ENCODE data around the gene GLI1.

GLI1 gene

GRCh38 chr12:57461276-57461916 lies 1.8 kb downstream of the GLI1 start:
- H3K4me1 Mint-ChIP-seq (ENCODE audit: low read depth): peaks cover 46% of the 10 kb centered on the region
- H3K27me3 Mint-ChIP-seq (ENCODE audit: low read depth): peaks cover 22% of the 10 kb centered on the region
- peak overlapping the region; percentile 38 for H3K27ac Mint-ChIP-seq
- H3K9me3 Mint-ChIP-seq: no peaks in the 10 kb centered on the region
- peak overlapping the region; percentile 87 for H3K4me3 Mint-ChIP-seq
- no peaks in the 10 kb centered on the region for H3K36me3 Mint-ChIP-seq (ENCODE audit: low read depth)

- H3K27me3 Mint-ChIP-seq (ENCODE audit: low read depth): peaks cover 22% of the 10 kb centered on the region
- H3K4me3 Mint-ChIP-seq: peak overlapping the region; percentile 87
- no peak overlapping the region for H3K27ac Mint-ChIP-seq
- H3K36me3 Mint-ChIP-seq (ENCODE audit: low read depth): no peaks in the 10 kb centered on the region
- no peaks in the 10 kb centered on the region for H3K9me3 Mint-ChIP-seq
- peaks cover 46% of the 10 kb centered on the region for H3K4me1 Mint-ChIP-seq (ENCODE audit: low read depth)
Observed at GRCh38 chr12:57461917-57462250, 2.3 kb downstream of the GLI1 start.

GRCh38 chr12:57462251-57462911 lies 2.8 kb downstream of the GLI1 start:
- H3K4me3 Mint-ChIP-seq: peak overlapping the region; percentile 87
- H3K4me1 Mint-ChIP-seq (ENCODE audit: low read depth): peaks cover 46% of the 10 kb centered on the region
- H3K27me3 Mint-ChIP-seq (ENCODE audit: low read depth): peaks cover 22% of the 10 kb centered on the region
- peaks cover 4% of the 10 kb centered on the region for H3K36me3 Mint-ChIP-seq (ENCODE audit: low read depth)
- H3K9me3 Mint-ChIP-seq: no peaks in the 10 kb centered on the region
- H3K27ac Mint-ChIP-seq: peak overlapping the region; percentile 79

- H3K27ac Mint-ChIP-seq: peak overlapping the region; percentile 79
- peak overlapping the region; percentile 85 for H3K4me3 Mint-ChIP-seq
- H3K36me3 Mint-ChIP-seq (ENCODE audit: low read depth): peaks cover 4% of the 10 kb centered on the region
- peaks cover 46% of the 10 kb centered on the region for H3K4me1 Mint-ChIP-seq (ENCODE audit: low read depth)
- H3K27me3 Mint-ChIP-seq (ENCODE audit: low read depth): peaks cover 22% of the 10 kb centered on the region
- no peaks in the 10 kb centered on the region for H3K9me3 Mint-ChIP-seq
Observed at GRCh38 chr12:57462912-57463253, 3.3 kb downstream of the GLI1 start.

GRCh38 chr12:57464569-57464968 lies 5.0 kb downstream of the GLI1 start:
- peaks cover 13% of the 10 kb centered on the region for H3K36me3 Mint-ChIP-seq (ENCODE audit: low read depth)
- H3K27me3 Mint-ChIP-seq (ENCODE audit: low read depth): peaks cover 22% of the 10 kb centered on the region
- no peak overlapping the region for H3K27ac Mint-ChIP-seq
- no peak overlapping the region for H3K4me3 Mint-ChIP-seq
- H3K4me1 Mint-ChIP-seq (ENCODE audit: low read depth): peaks cover 40% of the 10 kb centered on the region
- no peaks in the 10 kb centered on the region for H3K9me3 Mint-ChIP-seq

- Mint-ChIP-seq H3K4me3 (no peak overlapping the region), H3K4me1 (ENCODE audit: low read depth) (peaks cover 38% of the 10 kb centered on the region), H3K9me3 (no peaks in the 10 kb centered on the region), H3K27me3 (ENCODE audit: low read depth) (peaks cover 20% of the 10 kb centered on the region), H3K27ac (no peak overlapping the region), H3K36me3 (ENCODE audit: low read depth) (peaks cover 17% of the 10 kb centered on the region)
Observed at GRCh38 chr12:57465030-57465746, 5.6 kb downstream of the GLI1 start.

- no peak overlapping the region for H3K27ac Mint-ChIP-seq
- H3K4me1 Mint-ChIP-seq (ENCODE audit: low read depth): peaks cover 33% of the 10 kb centered on the region
- H3K36me3 Mint-ChIP-seq (ENCODE audit: low read depth): peaks cover 17% of the 10 kb centered on the region
- H3K4me3 Mint-ChIP-seq: no peak overlapping the region
- no peaks in the 10 kb centered on the region for H3K9me3 Mint-ChIP-seq
- H3K27me3 Mint-ChIP-seq (ENCODE audit: low read depth): peaks cover 15% of the 10 kb centered on the region
Observed at GRCh38 chr12:57465747-57466505, 6.3 kb downstream of the GLI1 start.

- H3K4me3 Mint-ChIP-seq: no peak overlapping the region
- peak overlapping the region; percentile 18 for H3K27ac Mint-ChIP-seq
- H3K4me1 Mint-ChIP-seq (ENCODE audit: low read depth): peaks cover 26% of the 10 kb centered on the region
- H3K9me3 Mint-ChIP-seq: no peaks in the 10 kb centered on the region
- peaks cover 22% of the 10 kb centered on the region for H3K36me3 Mint-ChIP-seq (ENCODE audit: low read depth)
- peaks cover 5% of the 10 kb centered on the region for H3K27me3 Mint-ChIP-seq (ENCODE audit: low read depth)
Observed at GRCh38 chr12:57467212-57467874, 7.8 kb downstream of the GLI1 start.

- Mint-ChIP-seq H3K4me3 (no peak overlapping the region), H3K36me3 (ENCODE audit: low read depth) (peaks cover 27% of the 10 kb centered on the region), H3K27ac (no peak overlapping the region), H3K9me3 (no peaks in the 10 kb centered on the region), H3K27me3 (ENCODE audit: low read depth) (no peaks in the 10 kb centered on the region), H3K4me1 (ENCODE audit: low read depth) (peaks cover 23% of the 10 kb centered on the region)
Observed at GRCh38 chr12:57467915-57468314, 8.3 kb downstream of the GLI1 start.

GRCh38 chr12:57469296-57470164 lies 9.9 kb downstream of the GLI1 start:
- Mint-ChIP-seq H3K27me3 (ENCODE audit: low read depth) (no peaks in the 10 kb centered on the region), H3K27ac (no peak overlapping the region), H3K4me1 (ENCODE audit: low read depth) (peaks cover 21% of the 10 kb centered on the region), H3K9me3 (no peaks in the 10 kb centered on the region), H3K36me3 (ENCODE audit: low read depth) (peaks cover 39% of the 10 kb centered on the region), H3K4me3 (no peak overlapping the region)

- Mint-ChIP-seq H3K27ac (no peak overlapping the region), H3K9me3 (no peaks in the 10 kb centered on the region), H3K4me3 (no peak overlapping the region), H3K27me3 (ENCODE audit: low read depth) (no peaks in the 10 kb centered on the region), H3K36me3 (ENCODE audit: low read depth) (peaks cover 43% of the 10 kb centered on the region), H3K4me1 (ENCODE audit: low read depth) (peaks cover 21% of the 10 kb centered on the region)
Observed at GRCh38 chr12:57470286-57470969, 10.8 kb downstream of the GLI1 start.

- Mint-ChIP-seq H3K4me3 (no peak overlapping the region), H3K27me3 (ENCODE audit: low read depth) (no peaks in the 10 kb centered on the region), H3K36me3 (ENCODE audit: low read depth) (peaks cover 44% of the 10 kb centered on the region), H3K9me3 (no peaks in the 10 kb centered on the region), H3K27ac (no peak overlapping the region), H3K4me1 (ENCODE audit: low read depth) (peaks cover 21% of the 10 kb centered on the region)
Observed at GRCh38 chr12:57470970-57471656, 11.5 kb downstream of the GLI1 start.

- H3K4me1 Mint-ChIP-seq (ENCODE audit: low read depth): peaks cover 26% of the 10 kb centered on the region
Observed at GRCh38 chr12:57471661-57472060, 12.1 kb downstream of the GLI1 start.

More at GRCh38 chr12:57471661-57472060, 12.1 kb downstream of the GLI1 start:
- Mint-ChIP-seq H3K4me3 (no peak overlapping the region), H3K36me3 (ENCODE audit: low read depth) (peaks cover 49% of the 10 kb centered on the region), H3K27ac (no peak overlapping the region), H3K27me3 (ENCODE audit: low read depth) (no peaks in the 10 kb centered on the region), H3K9me3 (no peaks in the 10 kb centered on the region)

Data from T-helper 1 cell treated with Interleukin-12 subunit alpha and Interleukin-12 subunit beta and Interleukin-4 antibody, amounts not matched to agents 30 μg/mL and 1 μg/mL, for 36 hours (primary cell).